T-helper 1 cell treated with Interleukin-12 subunit alpha and Interleukin-12 subunit beta and Interleukin-4 antibody, amounts not matched to agents 30 ng/mL and 1 ng/mL, for 36 hours (primary cell): ENCODE data around the gene TCF25. TPM values are rescaled to one million over a fixed set of nuclear protein-coding genes. Genes with fewer than 3 reads are reported as not detected.
"Not testable (repeated sequence)": the region's sequence is repeated elsewhere in the genome, so short reads cannot be mapped to it uniquely, and the experiment has no call there.

Source experiments
- intact Hi-C: fragments of 100-400 bp; cut with micrococcal nuclease; formaldehyde crosslinking; loops from one replicate; pipeline ENCODE4 v1.15.1; 2024
- total RNA-seq: library from RNA; stranded (reverse); gene quantifications from 2 replicates; pipeline ENCODE4 v1.2.3, GENCODE V29; 2022

Gene TCF25
- total RNA-seq, 1 donor from 2014 or later = 215 TPM

DNA sequence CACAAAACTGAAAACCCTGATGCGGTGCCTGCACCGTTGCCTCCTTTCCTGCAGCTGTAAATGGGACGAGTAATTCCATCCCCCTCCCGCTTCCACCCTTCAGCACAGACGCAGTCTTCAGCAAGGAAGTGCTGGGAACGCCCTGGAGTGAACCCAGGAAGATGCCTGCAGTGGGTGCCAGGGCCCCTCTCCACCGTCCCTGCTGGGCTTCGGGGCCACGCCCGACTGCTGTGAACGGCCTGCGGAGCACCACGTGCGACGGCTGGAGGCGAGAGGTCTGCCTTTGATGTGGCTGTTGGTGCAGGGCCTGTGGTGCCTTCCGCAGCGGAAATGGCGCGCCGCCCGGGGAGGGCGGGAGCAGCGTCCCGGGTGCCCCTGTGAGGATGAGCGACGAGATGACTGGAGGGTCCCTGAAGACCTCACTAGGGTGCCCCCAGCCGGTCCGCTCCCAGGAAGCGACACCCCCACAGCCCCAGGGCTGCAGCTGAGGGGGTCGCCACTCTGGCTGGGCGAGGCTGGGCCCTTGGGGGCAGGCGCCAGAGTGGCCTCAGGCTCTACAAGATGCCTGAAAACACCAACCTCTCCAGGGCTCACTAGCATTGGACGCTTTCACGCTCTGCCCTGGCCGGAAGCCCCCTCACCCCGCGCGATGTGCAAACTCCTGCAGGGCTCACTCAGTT lies 44.5 kb downstream of the TCF25 start:
- intact Hi-C loops = no loop called here

DNA sequence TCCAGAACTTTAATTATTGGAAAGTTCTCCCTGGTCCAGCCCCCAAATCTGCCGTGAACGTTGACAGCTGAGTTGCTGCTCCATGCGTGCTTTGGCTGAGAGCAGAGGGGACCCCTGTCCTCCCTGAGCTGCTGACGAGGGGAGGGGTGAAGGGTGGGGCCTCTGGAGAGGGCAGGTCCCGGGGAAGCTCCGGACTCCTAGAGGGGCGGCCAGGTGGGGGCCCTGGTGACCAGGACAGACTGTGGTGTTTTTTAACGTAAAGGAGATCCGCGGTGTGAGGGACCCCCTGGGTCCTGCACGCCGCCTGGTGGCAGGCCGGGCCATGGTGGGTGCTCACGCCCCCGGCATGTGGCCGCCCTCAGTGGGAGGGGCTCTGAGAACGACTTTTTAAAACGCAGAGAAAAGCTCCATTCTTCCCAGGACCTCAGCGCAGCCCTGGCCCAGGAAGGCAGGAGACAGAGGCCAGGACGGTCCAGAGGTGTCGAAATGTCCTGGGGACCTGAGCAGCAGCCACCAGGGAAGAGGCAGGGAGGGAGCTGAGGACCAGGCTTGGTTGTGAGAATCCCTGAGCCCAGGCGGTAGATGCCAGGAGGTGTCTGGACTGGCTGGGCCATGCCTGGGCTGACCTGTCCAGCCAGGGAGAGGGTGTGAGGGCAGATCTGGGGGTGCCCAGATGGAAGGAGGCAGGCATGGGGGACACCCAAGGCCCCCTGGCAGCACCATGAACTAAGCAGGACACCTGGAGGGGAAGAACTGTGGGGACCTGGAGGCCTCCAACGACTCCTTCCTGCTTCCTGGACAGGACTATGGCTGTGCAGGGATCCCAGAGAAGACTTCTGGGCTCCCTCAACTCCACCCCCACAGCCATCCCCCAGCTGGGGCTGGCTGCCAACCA lies 45.3 kb downstream of the TCF25 start, which contains the start of gene MC1R:
TSS of gene MC1R (plus strand) at position 410 of the 895 bp plus-strand sequence. CDS start at position 807, 397 bp downstream.
- intact Hi-C loops = no loop called here

- intact Hi-C loops = loop anchor here (5.0 kb wide), 1 partner anchor 197 kb away; the partner anchor contains the start of genes VPS9D1 and ZNF276
Observed at GRCh38 chr16:89919535-89920406, 46.4 kb downstream of the TCF25 start.

GRCh38 chr16:89920723-89921122 lies 47.3 kb downstream of the TCF25 start:
- intact Hi-C loops = loop anchor here (5.0 kb wide), 1 partner anchor 198 kb away; the partner anchor contains the start of genes VPS9D1 and ZNF276

GRCh38 chr16:89921131-89921701 lies 47.8 kb downstream of the TCF25 start:
- intact Hi-C loops = loop anchor here (5.0 kb wide), 1 partner anchor 199 kb away; the partner anchor contains the start of genes VPS9D1 and ZNF276

DNA sequence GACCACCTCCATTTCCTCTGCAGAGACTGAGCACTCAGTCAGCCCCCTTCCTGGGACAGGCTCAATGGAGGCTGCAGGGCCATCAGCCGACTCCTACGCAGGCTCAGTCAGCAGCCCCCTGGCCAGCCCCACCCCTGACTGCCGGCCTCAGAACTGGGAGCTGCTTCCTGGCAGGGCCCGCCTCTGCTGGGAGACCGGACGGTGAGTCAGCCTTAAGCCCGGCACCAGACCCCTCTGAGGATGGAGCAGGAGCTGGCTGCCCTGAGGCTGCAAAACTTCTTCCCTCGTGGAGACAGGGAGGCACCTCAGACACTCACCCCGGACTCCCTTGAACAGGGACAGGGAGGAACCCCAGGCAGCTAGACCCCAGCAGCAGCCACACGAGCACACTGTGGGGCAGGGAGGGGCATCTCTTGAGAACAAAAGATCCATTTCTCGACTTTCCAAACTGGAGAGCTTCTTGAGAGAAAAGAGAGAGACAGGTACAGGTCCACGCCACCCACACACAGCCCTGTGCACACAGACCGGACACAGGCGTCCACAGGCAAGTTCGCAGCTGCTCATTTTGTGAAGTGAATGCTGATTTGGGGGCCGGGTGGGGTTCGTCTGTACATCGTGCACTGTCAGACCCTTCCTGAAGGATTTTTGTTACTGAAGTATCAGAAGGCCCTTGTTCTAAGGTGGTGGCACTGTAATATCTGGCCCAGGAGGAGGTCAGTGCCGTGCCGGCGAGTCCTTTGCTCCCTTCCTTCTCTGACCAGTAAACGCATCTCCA lies 48.5 kb downstream of the TCF25 start:
- intact Hi-C loops = loop anchor here (5.0 kb wide), 1 partner anchor 200 kb away; the partner anchor contains the start of genes VPS9D1 and ZNF276

- intact Hi-C loops = loop anchor here (5.0 kb wide), 1 partner anchor 200 kb away; the partner anchor contains the start of genes VPS9D1 and ZNF276
Observed at GRCh38 chr16:89922477-89922883, 49.1 kb downstream of the TCF25 start.

GRCh38 chr16:89922884-89923639 lies 49.7 kb downstream of the TCF25 start, which contains the start of gene TUBB3:
Gene TUBB3 (plus strand): TSS chr16:89923342. CDS start chr16:89923402, 60 bp downstream.
- intact Hi-C loops = loop anchor here (5.0 kb wide), 1 partner anchor 201 kb away; the partner anchor contains the start of genes VPS9D1 and ZNF276

DNA sequence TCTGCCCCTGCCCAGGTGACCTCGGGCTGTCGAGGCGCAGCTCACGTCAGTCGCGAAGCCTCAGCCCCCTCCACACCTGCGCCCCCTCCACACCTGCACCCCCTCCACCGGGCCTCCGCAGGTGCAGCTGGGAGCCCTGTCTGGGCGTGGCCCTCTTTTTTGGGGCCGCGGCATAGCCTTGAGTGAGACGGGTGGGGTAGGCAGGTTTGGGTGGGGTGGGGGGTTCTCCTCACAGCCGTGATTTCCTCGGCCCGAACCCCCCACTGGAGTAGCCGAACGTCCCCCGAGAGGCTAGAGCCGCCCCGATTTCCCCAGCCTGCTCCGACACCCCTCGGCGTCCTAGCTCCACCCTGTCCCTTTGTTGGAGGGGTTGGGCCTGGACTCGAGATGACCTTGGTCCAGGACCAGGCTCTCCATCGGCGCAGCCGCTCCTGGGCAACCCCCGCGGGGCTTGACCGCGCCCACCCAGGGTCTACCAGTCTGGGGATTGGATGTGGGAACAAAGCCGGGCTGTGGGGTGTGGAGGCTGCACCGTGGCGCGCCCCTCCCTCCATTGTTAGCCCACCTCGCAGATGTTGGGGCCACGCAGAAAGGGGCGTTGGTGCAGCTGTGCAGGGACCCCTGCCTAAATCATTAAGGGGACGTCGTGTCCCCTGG lies 50.4 kb downstream of the TCF25 start:
- intact Hi-C loops = loop anchor here (5.0 kb wide), 1 partner anchor 201 kb away; the partner anchor contains the start of genes VPS9D1 and ZNF276

DNA sequence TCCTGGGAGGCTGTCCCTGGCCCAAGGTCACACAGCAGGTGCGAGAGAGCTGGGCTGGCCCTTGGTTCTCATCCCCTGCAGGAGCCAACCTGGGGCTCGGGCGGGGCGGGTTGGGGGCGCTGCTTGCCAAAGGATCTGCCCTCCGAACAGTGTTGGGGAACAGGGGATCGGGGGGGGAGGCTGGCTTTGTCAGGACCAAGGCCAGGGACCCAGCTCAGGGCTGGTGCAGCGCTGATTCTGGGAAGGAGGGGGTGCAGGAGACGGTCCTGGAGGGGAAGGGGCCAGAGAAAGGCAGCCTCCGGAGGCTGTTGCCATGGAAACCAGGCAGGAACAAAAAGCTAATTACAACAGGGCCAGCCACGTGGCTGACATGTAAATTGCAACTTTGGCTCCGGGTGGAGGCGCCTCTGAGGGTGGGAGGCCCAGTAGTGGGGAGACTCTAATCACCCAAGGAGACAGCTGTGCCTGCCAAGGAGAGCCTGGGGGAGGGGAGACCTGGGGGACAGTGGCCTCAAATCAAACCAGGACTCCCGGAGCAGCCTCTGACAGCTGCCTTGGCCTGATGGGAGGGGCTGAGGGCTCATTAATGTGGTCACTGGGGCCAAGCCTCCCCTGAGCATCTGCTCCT lies 51.0 kb downstream of the TCF25 start:
- intact Hi-C loops = loop anchor here (5.0 kb wide), 1 partner anchor 202 kb away; the partner anchor contains the start of genes VPS9D1 and ZNF276

- intact Hi-C loops = loop anchor here (5.0 kb wide), 2 partner anchors 108 to 203 kb away; partner anchors contain the start of genes FANCA, VPS9D1 and ZNF276
Observed at GRCh38 chr16:89924925-89925307, 51.5 kb downstream of the TCF25 start.

- intact Hi-C loops = loop anchor here (1.0 to 5.0 kb wide), 5 partner anchors 23 to 223 kb away; partner anchors contain the start of genes DEF8 and FANCA
Observed at GRCh38 chr16:89925596-89926079, 52.2 kb downstream of the TCF25 start.

DNA sequence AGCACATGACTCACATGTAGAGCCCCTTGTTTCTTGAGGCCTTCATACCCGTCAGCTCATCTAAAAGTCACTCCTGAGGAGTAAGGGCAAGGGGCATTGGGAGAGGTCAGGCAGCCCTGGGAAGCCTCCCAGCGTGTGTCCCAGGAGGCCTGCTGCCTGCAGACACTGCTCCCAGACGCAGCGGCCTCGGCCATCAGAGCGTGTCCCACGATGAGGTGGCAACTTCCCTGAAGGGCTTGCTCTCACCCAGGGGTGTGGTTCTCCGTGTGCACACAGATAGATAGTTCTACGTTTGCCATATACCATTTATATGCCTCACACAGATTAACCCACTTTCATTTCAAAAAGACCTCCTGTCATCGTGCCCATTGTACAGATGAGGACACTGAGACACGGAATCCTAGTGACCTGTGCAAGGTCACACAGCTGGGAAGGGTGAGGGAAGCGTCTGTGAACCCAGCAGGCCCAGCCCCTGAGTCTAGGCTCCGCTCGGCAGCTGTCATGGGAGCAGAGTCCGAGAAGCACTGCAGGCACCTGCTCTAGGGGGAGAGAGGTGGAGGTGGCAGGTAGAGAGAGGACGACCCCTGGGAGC lies 58.0 kb downstream of the TCF25 start:
- intact Hi-C loops = no loop called here

GRCh38 chr16:89931964-89932363 lies 58.6 kb downstream of the TCF25 start:
- intact Hi-C loops = no loop called here

DNA sequence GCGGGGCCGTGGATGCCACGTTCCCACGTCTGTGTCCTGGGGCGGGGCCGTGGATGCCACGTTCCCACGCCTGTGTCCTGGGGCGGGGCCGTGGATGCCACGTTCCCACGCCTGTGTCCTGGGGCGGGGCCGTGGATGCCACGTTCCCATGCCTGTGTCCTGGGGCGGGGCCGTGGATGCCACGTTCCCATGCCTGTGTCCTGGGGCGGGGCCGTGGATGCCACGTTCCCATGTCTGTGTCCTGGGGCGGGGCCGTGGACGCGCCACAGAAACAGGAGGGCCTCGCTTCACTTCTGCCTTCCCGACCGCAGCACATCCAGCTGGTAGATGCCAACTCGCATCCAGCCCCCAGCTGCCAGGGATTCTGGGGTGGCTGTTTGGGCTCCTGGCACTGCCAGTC lies 60.6 kb downstream of the TCF25 start:
- intact Hi-C loops = not testable (repeated sequence)

- intact Hi-C loops = no loop called here
Observed at GRCh38 chr16:89934611-89935553, 61.5 kb downstream of the TCF25 start.
